IPS-18c (cell line): ENCODE measurements around the gene KIF12.

Experiments
- H3K4me3 ChIP-seq: 2 replicates; pipeline ENCODE4 v1.7.0; 2013; ENCODE audit warnings: low read depth, mild to moderate bottlenecking, low read length, moderate library complexity; ENCODE audit not compliant: insufficient read depth
- H3K9me3 ChIP-seq: one replicate; pipeline ENCODE4 v1.6.1; 2013; ENCODE audit warnings: mild to moderate bottlenecking, low read length, moderate library complexity; ENCODE audit not compliant: control insufficient read depth, insufficient read depth

Gene KIF12

DNA sequence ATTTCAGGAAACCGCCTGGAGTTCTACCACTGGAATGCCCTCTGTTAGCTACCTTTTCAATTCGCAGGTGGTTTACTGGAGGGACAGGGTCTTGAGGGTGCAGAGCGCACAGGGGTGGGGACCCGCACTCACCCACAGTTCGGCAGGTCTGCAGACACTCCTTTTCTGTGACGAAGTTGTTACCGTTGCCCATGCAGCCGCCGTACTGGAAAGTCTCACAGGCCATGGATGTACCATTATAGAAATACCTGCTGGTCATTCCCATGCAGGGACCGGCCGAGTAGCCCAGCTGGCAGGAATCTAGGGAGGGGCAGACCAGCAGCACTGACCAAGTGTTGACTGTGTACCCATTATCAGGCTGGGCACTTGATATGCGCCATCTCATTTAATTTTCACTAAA lies 37.8 kb downstream of the KIF12 start:
- H3K4me3 ChIP-seq, result no peak overlapping the region
- peaks cover 2% of the 10 kb centered on the region for H3K9me3 ChIP-seq

- peaks cover 2% of the 10 kb centered on the region for H3K9me3 ChIP-seq
- H3K4me3 ChIP-seq, result no peak overlapping the region
Observed at GRCh38 chr9:114060711-114061110, 38.4 kb downstream of the KIF12 start.

- Histone ChIP-seq H3K4me3 (no peak overlapping the region), H3K9me3 (peaks cover 2% of the 10 kb centered on the region)
Observed at GRCh38 chr9:114060070-114060469, 39.0 kb downstream of the KIF12 start.

GRCh38 chr9:114059047-114059803 lies 39.9 kb downstream of the KIF12 start:
- Histone ChIP-seq H3K9me3 (peaks cover 2% of the 10 kb centered on the region), H3K4me3 (no peak overlapping the region)

DNA sequence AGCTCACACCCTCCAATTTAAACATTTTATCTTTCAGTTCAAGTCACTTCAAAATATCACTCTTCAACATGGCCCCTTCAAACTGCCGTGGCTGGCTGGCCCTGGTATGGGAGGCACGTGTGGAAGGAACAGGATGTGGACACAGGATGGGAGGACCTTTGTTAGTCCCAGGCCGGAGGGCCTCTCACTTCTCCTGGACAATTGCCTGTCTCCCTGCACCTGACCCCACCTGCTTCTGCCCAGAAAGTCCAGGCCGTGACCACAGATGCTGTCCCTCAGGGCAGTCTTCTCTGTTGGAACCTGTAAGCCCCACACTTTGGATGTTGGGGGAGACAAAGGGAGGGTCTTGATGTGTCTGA lies 40.4 kb downstream of the KIF12 start:
- no peak overlapping the region for H3K4me3 ChIP-seq
- H3K9me3 ChIP-seq, result peaks cover 2% of the 10 kb centered on the region

- H3K9me3 ChIP-seq, result peaks cover 2% of the 10 kb centered on the region
- no peak overlapping the region for H3K4me3 ChIP-seq
Observed at GRCh38 chr9:114057161-114057885, 41.8 kb downstream of the KIF12 start.

DNA sequence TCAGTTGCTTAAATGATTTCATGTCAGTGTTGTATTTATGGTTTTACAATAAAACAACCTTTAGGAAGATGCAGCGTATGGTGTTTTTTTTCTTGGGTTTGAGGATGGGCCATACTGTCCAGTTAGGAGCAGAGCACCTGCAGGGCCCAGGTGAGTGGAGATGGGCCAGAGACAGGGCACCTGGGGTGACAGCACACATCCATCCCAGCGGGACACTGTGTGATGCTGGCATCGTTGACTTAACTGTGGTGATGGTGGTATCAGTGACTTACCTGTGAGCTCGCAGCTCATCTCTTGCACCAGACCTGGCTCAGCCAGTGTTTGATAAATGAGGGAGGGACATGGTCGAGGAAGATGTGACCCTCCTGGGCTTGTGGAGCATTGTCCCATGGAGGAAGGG lies 42.6 kb downstream of the KIF12 start:
- Histone ChIP-seq H3K4me3 (no peak overlapping the region), H3K9me3 (peaks cover 2% of the 10 kb centered on the region)

DNA sequence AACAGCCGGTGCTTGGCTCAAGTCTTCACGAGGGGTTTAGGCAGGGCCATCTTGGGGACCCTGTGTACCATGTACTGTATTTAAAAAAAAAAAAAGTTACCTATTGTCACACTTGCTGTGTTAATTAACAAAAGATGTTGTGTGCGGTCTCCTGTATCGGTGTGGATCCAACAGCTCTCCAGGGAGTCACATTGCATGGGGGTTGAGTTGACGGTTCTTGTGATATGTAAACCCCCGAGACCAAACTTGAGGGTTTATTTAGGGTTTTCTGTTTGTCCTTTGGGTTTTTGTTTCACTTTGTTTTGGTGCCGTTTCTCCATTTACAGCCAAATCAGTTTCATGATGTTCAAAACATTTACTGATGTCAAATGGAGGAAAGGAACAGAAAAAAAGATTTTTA lies 43.2 kb downstream of the KIF12 start:
- no peak overlapping the region for H3K4me3 ChIP-seq

DNA sequence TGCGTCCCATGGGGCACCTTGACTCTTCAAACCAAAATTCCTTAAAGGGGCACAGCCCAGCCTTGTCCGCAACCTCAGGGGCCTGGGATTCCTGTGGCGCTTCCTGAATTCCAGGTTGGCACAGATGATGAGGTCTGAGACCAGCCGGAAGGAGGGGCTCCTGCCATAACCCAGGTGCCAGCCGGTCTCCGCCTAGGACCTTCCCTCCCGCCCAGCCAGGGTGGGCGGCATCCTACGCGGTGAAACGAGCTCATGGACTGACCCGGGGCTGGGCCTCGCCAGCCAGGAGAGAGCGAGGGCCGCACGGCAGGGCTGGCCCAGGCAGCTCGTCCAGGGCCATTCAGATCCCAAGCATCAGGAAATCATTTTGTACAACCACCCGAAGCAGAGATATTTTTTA lies 44.0 kb downstream of the KIF12 start:
- peaks cover 2% of the 10 kb centered on the region for H3K9me3 ChIP-seq
- H3K4me3 ChIP-seq, result no peak overlapping the region

More for the DNA sequence above, 43.2 kb downstream of the KIF12 start:
- peaks cover 2% of the 10 kb centered on the region for H3K9me3 ChIP-seq

GRCh38 chr9:114054191-114054690 lies 44.9 kb downstream of the KIF12 start:
- Histone ChIP-seq H3K4me3 (no peak overlapping the region), H3K9me3 (peaks cover 2% of the 10 kb centered on the region)

- peaks cover under 1% of the 10 kb centered on the region for H3K9me3 ChIP-seq
- no peak overlapping the region for H3K4me3 ChIP-seq
Observed at GRCh38 chr9:114053246-114054005, 45.7 kb downstream of the KIF12 start.

GRCh38 chr9:114051706-114052105 lies 47.4 kb downstream of the KIF12 start:
- H3K9me3 ChIP-seq, result no peaks in the 10 kb centered on the region

GRCh38 chr9:114051281-114051680 lies 47.8 kb downstream of the KIF12 start:
- Histone ChIP-seq H3K9me3 (no peaks in the 10 kb centered on the region), H3K4me3 (no peak overlapping the region)

More at GRCh38 chr9:114051706-114052105, 47.4 kb downstream of the KIF12 start:
- H3K4me3 ChIP-seq, result no peak overlapping the region

- Histone ChIP-seq H3K9me3 (no peaks in the 10 kb centered on the region), H3K4me3 (no peak overlapping the region)
Observed at GRCh38 chr9:114050646-114051045, 48.4 kb downstream of the KIF12 start.

- H3K9me3 ChIP-seq, result no peaks in the 10 kb centered on the region
- no peak overlapping the region for H3K4me3 ChIP-seq
Observed at GRCh38 chr9:114050226-114050568, 48.9 kb downstream of the KIF12 start.

- H3K9me3 ChIP-seq, result no peaks in the 10 kb centered on the region
- no peak overlapping the region for H3K4me3 ChIP-seq
Observed at GRCh38 chr9:114049441-114050225, 49.5 kb downstream of the KIF12 start.
